Endothelial cell of umbilical vein (primary cell): ENCODE data around the gene FES. TPM values are rescaled to one million over a fixed set of nuclear protein-coding genes. Genes with fewer than 3 reads are reported as not detected.

ENCODE experiments used
- BruUV-seq: library from RNA; stranded (reverse); fragments of 400-500 nt; replicated peaks from 2 replicates; lab custom pipeline; 2021; lab: Mats Ljungman, UMichigan
- CTCF ChIA-PET: fragments of 300-600, 350-600 bp; sonication (Branson Sonifier 250); formaldehyde crosslinking; loops from one replicate; lab custom pipeline; 2021; ENCODE audit warnings: antibody characterized with exemption, inconsistent platforms; lab: Charles Lee
- POLR2A ChIA-PET: fragments of 300-600, 350-600 bp; sonication (Branson Sonifier 250); formaldehyde crosslinking; loops from one replicate; lab custom pipeline; 2021; ENCODE audit warnings: antibody characterized with exemption, inconsistent platforms; lab: Charles Lee
- DNase-seq: peaks from one replicate; pipeline ENCODE4 v3.0.0-alpha.2; 2011; ENCODE audit warnings: low read depth, low spot score
- FAIRE-seq: peaks from 2 replicates; lab custom pipeline; 2011; peaks lifted over from hg19 to GRCh38; lab: Jason Lieb, UNC
- H2AFZ ChIP-seq: 2 replicates; pipeline ENCODE4 v1.6.0; 2012; ENCODE audit warnings: low read depth, low read length, control low read depth, inconsistent platforms
- H3K27ac ChIP-seq: 2 replicates; pipeline ENCODE4 v1.5.1; 2011; ENCODE audit warnings: low read depth, mild to moderate bottlenecking, control low read depth, low read length, moderate library complexity; ENCODE audit not compliant: insufficient read depth
- H3K27me3 ChIP-seq, 2 experiments: 2 replicates each; pipeline versions ENCODE4 v1.6.0 to v1.6.1; 2011; ENCODE audit warnings: low read length in 2 of 2, mixed read lengths in 1 of 2; ENCODE audit not compliant: control insufficient read depth in 2 of 2, insufficient read depth in 2 of 2
- H3K36me3 ChIP-seq, 2 experiments: 2 replicates in 1 of 2; 3 replicates in 1 of 2; pipeline ENCODE4 v1.5.1; 2011; ENCODE audit warnings: low read length in 2 of 2, mild to moderate bottlenecking in 1 of 2, moderate library complexity in 1 of 2; ENCODE audit not compliant: control insufficient read depth in 2 of 2, insufficient read depth in 2 of 2; ENCODE audit errors: extremely low read depth in 1 of 2
- H3K4me1 ChIP-seq: 3 replicates; pipeline ENCODE4 v1.5.1; 2011; ENCODE audit warnings: mild to moderate bottlenecking, low read length; ENCODE audit not compliant: control insufficient read depth, insufficient read depth; ENCODE audit errors: extremely low read depth
- H3K4me2 ChIP-seq: 2 replicates; pipeline ENCODE4 v1.6.1; 2011; ENCODE audit warnings: low read length, control low read depth, mixed read lengths; ENCODE audit not compliant: insufficient read depth
- H3K4me3 ChIP-seq, 3 experiments: fragments of 200-600 bp in 1 of 3; sonication (generic), shearing (Covaris generic) in 1 of 3; replicated peaks in 1 of 3; 2 replicates each; pipeline ENCODE4 v1.5.1; 2011 to 2016; ENCODE audit warnings: control low read depth in 3 of 3, low read length in 3 of 3, mild to moderate bottlenecking in 2 of 3, inconsistent platforms in 1 of 3, low read depth in 1 of 3, moderate library complexity in 1 of 3; ENCODE audit not compliant: insufficient read depth in 1 of 3
- H3K79me2 ChIP-seq: 2 replicates; pipeline ENCODE4 v1.6.0; 2012; ENCODE audit warnings: low read length, inconsistent platforms; ENCODE audit not compliant: control insufficient read depth, insufficient read depth
- H3K9ac ChIP-seq: replicated peaks from 2 replicates; pipeline ENCODE3; 2011; ENCODE audit warnings: low read length, control low read depth; ENCODE audit not compliant: insufficient read depth; ENCODE audit errors: extremely low read depth
- H3K9me1 ChIP-seq: replicated peaks from 3 replicates; pipeline ENCODE4 v1.6.0; 2011; ENCODE audit warnings: mild to moderate bottlenecking, low read length; ENCODE audit not compliant: control insufficient read depth, insufficient read depth; ENCODE audit errors: extremely low read depth
- H3K9me3 ChIP-seq: replicated peaks from 2 replicates; pipeline ENCODE4 v1.5.1; 2012; ENCODE audit warnings: low read length, inconsistent platforms; ENCODE audit not compliant: control insufficient read depth, insufficient read depth
- H4K20me1 ChIP-seq: replicated peaks from 2 replicates; pipeline ENCODE3; 2011; ENCODE audit warnings: mild to moderate bottlenecking, low read length; ENCODE audit not compliant: control insufficient read depth, insufficient read depth; ENCODE audit errors: extremely low read depth
- EZH2 ChIP-seq: IDR thresholded peaks from 2 replicates; pipeline ENCODE4 v1.6.1; 2012; ENCODE audit warnings: borderline replicate concordance, low read depth, mild to moderate bottlenecking, moderate library complexity, low read length, inconsistent platforms; ENCODE audit not compliant: severe bottlenecking
- FOS ChIP-seq: IDR thresholded peaks from 2 replicates; pipeline ENCODE4 v1.6.1; 2011; ENCODE audit warnings: mild to moderate bottlenecking, low read length, moderate library complexity, borderline replicate concordance; ENCODE audit not compliant: insufficient read depth
- MYC ChIP-seq: IDR thresholded peaks from one replicate; pipeline ENCODE4 v1.6.1; 2011; ENCODE audit warnings: mild to moderate bottlenecking, low read depth, low read length
- POLR2A ChIP-seq: IDR thresholded peaks from 2 replicates; pipeline ENCODE4 v1.6.1; 2012; ENCODE audit warnings: low read depth, mild to moderate bottlenecking, control low read depth, low read length
- POLR2AphosphoS5 ChIP-seq: IDR thresholded peaks from 2 replicates; pipeline ENCODE4 v1.6.1; 2012; ENCODE audit warnings: low read depth, mild to moderate bottlenecking, control low read depth, low read length, moderate library complexity; ENCODE audit not compliant: insufficient read depth
- dilution Hi-C: fragments of 300-500 bp; cut with MboI; formaldehyde crosslinking; loops from one replicate; pipeline ENCODE4 v1.15.0; 2019; ENCODE audit warnings: low sequenced_read_pairs; ENCODE audit not compliant: extremely low pct_ligation_motif_present
- intact Hi-C: fragments of 100-400 bp; cut with micrococcal nuclease; formaldehyde crosslinking; loops from one replicate; pipeline ENCODE4 v1.10.0; 2022
- polyA plus RNA-seq, 4 experiments: library from polyadenylated mRNA; depleted of rRNA in 3 of 4; stranded (reverse) in 3 of 4; unstranded in 1 of 4; fragments of >200 nt; gene quantifications; 2 replicates each; pipeline versions ENCODE4 v1.2.1 to v1.2.3, GENCODE V29; 2011 to 2012; ENCODE audit warnings: missing spikeins in 1 of 4
- total RNA-seq: library from RNA; stranded (reverse); gene quantifications from 2 replicates; pipeline ENCODE4 v1.2.3, GENCODE V29; 2021
- TF ChIP-seq, protein P1 (sequence below), 2 donors: IDR thresholded peaks; 1 replicate in 1 of 2; 2 replicates in 1 of 2; pipeline ENCODE4 v1.5.1; 2011; ENCODE audit warnings: low read length in 2 of 2, mild to moderate bottlenecking in 2 of 2, moderate library complexity in 2 of 2, control low read depth in 1 of 2, inconsistent platforms in 1 of 2, low read depth in 1 of 2; ENCODE audit not compliant: insufficient read depth in 1 of 2; ENCODE audit errors: extremely low read depth in 1 of 2
- TF ChIP-seq, protein P2 (sequence below): IDR thresholded peaks from 2 replicates; pipeline ENCODE4 v1.6.1; 2011; ENCODE audit not compliant: insufficient read depth, insufficient read length

FES gene
- total and polyA plus RNA-seq, 2 donors (not counting 3 experiments of a cell fraction or from before 2014, with no cell fraction given): 41.5 to 58.1 TPM

DNA sequence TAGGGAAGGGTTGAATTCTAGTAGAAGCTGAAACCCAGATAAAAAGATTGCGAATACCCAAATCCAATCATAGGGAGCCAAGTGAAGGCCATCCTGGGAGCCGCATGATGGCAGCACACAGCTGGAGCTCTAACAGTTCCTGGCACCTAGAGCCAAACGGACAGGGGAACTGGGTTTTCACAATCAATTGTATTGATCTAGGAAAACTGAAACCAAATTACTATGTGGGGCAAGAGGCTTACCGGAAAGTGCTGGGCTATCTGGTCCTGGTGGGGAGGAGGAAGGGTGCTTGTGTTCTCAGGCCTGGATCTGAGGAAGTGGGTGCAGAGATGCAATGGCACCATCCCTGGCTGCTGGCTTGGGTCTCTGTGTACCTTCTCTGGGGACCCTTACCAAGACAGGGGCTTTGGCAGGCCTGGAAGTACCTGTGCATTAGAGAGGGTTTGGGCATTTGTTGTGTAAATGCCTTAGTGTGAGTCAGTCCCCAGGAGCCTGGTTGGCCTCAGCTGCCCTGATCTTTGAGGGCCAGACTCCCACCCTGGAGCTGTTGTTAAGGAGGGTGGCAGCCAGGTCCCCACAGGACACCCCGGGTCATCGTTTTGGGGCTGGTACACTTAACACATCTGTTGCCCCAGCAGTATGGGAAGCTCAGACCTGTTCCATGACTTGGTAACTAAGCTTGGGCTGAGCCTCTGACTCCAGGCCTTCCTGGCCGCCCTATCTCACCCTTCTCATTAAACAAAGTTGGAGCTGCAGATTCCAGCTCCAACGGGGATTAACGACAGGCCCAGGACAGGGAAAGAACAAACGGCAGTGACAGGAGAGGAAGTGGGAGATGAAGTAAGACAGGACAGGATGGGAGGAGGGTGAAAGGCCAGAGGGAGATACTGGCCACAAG is 24.8 kb upstream of the FES start:
- dilution Hi-C loops: no loop called here
- DNase-seq: no peak
- TF ChIP-seq POLR2A (no peak), FOS (no peak), MYC (no peak), EZH2 (no peak), POLR2AphosphoS5 (no peak)
- TF ChIP-seq, protein P1, sequence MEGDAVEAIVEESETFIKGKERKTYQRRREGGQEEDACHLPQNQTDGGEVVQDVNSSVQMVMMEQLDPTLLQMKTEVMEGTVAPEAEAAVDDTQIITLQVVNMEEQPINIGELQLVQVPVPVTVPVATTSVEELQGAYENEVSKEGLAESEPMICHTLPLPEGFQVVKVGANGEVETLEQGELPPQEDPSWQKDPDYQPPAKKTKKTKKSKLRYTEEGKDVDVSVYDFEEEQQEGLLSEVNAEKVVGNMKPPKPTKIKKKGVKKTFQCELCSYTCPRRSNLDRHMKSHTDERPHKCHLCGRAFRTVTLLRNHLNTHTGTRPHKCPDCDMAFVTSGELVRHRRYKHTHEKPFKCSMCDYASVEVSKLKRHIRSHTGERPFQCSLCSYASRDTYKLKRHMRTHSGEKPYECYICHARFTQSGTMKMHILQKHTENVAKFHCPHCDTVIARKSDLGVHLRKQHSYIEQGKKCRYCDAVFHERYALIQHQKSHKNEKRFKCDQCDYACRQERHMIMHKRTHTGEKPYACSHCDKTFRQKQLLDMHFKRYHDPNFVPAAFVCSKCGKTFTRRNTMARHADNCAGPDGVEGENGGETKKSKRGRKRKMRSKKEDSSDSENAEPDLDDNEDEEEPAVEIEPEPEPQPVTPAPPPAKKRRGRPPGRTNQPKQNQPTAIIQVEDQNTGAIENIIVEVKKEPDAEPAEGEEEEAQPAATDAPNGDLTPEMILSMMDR (IDR thresholded peaks at IDR 0.05; ENCODE audit: extremely low read depth in 1 of 2, insufficient read depth in 1 of 2, low read depth in 1 of 2, low read length in 2 of 2): no peak
- TF ChIP-seq, protein P2, sequence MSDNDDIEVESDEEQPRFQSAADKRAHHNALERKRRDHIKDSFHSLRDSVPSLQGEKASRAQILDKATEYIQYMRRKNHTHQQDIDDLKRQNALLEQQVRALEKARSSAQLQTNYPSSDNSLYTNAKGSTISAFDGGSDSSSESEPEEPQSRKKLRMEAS: no peak

More for the DNA sequence above, 24.8 kb upstream of the FES start:
- intact Hi-C loops: no loop called here
- Histone ChIP-seq H3K27me3 (no peaks in the 10 kb centered on the region), H3K9ac (no peak overlapping the region), H3K4me2 (no peak overlapping the region), H3K79me2 (no peaks in the 10 kb centered on the region), H3K9me1 (no peaks in the 10 kb centered on the region), H3K36me3 (no peaks in the 10 kb centered on the region), H3K4me1 (no peaks in the 10 kb centered on the region), H4K20me1 (no peaks in the 10 kb centered on the region), H3K9me3 (no peaks in the 10 kb centered on the region), H3K4me3 (no peak overlapping the region), H2AFZ (no peak overlapping the region), H3K27ac (no peak overlapping the region)
- no peak for FAIRE-seq
- ChIA-PET CTCF (interaction anchor here (0.7 kb wide), 1 partner anchor 14 kb away, joined by 3 read pairs; no protein-coding TSS in a partner anchor), POLR2A (no interaction called here)
- no TSS peak for BruUV-seq
